ENCODE measurements around the gene SRPK1.

Gene SRPK1

DNA sequence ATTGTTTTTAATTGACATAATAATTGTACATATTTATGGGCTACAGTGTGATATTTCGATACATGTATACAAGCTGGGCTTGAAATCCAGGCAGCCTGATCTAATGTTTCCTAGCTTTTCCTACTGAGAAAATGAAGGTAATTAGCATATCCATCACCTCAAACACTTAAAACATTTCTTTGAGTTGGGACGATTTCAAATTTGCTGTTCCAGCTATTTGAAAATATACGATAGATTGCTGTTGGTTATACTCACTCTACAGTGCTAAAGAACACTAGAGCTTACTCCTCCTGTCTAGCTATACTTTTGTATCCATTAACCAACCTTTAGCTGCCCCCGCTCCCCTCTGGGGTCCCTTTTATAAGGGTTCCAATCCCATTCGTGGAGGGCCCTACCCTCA, 111.1 kb downstream of the SRPK1 start:
- no peak for DNase-seq

DNA sequence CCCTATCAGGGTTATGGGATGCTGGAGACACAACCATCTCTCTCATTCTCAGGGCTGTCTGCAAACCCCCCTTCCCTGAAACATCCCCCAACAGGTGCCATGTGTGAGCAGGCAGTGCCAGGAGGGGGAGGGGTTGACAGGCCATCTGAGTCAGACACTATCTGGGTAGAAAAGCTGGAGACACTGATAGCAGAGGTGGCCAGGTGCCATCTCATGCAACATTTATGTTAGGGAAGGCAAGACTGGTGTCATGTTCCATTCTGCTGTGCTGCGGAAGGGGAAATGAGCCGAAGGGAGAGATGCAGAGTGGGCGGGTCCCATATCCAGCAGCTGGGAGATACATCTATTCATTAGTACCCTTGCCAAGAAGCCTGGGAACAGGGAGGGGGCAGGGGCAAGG, 112.2 kb downstream of the SRPK1 start:
- DNase-seq = peak; percentile 67 to 89

DNA sequence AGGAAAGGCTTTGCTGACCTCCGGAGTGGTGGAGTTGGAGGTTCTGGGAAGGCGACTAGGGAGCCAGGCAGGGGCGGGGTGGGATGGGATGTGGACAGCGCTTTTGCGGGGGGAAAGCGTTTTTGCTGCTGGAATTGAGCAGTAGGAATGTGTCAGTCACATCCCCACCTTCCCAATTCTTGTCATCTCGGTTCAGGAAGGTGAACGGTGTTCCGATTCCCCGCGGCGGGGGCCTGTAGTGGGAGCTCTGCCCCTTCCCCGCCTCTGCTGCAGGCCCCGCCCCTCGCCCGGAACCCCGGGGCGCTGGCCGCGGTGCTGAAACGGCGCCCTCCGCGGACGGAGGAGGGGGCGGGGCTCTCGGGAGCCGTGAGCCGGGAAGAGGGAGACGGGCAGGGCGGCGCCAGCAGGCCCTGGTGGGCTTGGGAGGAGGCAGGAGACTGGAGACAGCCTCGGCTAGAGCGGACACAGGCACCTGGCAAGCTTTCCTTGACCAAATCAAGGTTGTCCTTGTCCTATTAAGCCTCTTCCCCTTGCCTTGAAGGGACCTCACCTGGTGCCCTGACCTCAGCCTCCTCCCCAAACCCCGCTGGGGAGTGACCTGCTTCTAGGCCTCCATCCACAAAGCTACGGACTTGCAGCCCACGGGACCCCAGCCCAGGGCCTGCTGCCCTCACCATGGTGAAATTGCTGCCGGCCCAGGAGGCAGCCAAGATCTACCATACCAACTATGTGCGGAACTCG, 115.7 kb downstream of the SRPK1 start, which contains the start of gene LHFPL5:
TSS of gene LHFPL5 (plus strand) at position 357 of the 741 bp plus-strand sequence. CDS start at position 676, 319 bp downstream.
- peak; percentile 14 to 22 for DNase-seq

DNA sequence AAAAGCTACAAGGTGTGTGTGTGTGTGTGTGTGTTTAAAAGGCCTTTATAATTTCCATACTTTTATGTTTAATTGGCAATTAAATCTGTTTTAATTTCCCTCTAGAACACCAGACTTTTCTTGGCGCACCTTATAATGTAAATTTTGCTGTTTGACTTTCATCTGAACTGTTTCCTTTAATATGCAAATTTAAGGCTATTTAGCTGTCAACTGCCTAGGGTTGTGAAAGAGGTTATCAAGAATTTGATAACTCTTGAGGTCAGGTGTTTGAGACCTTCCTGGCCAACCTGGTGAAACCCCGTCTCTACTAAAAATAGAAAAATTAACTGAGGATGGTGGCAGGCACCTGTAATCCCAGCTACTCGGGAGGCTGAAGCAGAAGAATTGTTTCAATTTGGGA, 119.8 kb downstream of the SRPK1 start:
- DNase-seq = no peak

DNA sequence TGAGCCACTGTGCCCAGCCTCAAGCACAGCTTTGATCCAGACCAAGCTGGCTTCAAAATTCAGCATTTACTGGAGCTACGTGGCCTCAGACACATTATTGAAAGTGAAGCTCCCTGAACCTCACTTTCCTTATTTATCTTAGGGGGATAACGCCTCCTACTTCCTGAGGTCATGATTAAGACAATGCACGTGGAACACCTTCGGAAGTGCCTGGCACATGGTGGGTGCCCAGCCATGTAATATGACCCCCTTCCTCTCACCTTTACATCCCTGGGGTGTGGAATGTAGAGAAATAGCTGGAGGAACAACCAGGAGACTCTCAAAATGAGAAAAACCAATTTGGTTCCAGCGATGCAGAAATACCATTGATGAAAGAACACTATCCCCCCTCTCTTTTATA, 122.2 kb downstream of the SRPK1 start:
- no peak for DNase-seq

DNA sequence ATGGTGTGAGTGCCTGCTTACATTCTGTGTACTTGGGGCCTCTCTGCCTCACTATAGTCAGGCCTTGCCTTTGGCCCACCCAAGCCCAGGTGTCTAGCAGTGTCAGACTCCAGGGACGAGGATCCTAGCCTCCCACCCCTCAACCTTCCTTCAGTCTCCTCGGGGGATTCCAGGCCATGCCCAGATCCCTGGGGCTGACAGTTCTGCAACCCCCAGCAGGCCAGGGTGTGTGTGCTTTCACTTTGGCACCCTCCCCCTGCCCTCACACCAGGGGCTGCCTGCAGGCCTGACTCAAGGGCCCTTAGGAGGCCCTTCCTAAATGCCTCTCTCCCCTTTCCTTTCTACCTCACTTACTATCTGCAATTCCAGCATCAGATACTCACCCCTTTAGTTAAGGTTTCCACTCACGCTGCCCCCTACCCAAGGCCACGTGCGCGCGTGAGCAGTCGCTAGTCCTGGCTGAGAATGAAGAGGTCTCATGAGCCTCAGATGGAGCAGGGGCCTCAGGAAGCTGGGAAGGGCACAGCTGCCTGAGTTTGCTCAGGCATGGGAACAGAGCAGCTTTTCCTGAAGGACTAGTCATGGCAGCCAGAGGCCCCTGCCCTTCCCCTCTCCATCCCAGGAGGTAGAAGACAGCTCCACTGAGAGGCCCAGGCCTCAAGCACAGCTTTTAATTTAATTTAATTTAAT, 122.9 kb downstream of the SRPK1 start:
- DNase-seq = no peak

DNA sequence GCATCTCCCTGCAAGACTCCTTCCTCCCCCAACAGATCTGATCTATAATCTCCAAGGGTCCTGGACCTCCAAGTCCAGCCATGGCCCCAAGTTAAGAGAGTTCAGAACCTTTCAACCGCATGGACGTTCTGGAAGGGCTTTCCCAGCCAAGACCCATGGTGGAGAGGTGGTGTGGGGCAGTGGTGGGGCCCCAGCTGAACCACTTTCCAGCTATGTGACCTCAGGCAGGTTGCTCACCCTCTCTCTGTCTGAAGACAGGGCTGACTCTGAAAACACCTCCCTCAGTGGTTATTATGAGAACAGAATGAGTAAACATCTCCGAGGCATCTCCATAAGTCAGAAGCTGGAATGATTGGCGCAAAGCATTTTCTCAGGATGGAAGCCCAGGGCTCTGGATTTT, 124.7 kb downstream of the SRPK1 start:
- no peak for DNase-seq

DNA sequence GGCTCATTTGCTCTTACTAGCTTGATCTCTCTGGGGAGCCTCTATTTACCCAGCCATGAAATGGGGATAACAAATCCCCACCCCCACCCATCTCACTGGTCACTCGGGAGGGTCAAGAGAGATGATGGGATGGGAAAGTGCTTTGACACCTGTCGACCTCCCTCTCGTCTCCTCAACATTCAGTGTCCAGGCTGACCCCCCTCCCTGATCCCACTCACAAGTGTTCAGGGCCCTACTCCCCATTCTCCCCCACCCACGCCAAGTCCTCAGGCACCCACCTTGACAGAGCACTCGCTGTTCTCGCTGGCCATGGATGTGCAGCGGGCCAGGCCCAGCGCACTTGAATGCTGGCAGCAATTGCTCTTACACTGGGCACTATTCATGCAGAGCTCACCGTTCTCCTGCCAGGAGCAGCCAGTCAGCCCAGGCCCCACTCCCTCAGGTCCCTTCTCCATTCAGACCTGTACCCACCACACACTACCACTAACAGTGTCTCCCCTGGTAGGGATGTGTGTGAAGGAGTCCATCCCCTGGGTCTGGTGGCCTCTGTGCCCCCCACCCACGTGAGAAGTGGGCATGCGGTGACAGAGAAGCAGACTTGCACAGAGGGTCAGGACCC, 125.3 kb downstream of the SRPK1 start:
- no peak for DNase-seq

DNA sequence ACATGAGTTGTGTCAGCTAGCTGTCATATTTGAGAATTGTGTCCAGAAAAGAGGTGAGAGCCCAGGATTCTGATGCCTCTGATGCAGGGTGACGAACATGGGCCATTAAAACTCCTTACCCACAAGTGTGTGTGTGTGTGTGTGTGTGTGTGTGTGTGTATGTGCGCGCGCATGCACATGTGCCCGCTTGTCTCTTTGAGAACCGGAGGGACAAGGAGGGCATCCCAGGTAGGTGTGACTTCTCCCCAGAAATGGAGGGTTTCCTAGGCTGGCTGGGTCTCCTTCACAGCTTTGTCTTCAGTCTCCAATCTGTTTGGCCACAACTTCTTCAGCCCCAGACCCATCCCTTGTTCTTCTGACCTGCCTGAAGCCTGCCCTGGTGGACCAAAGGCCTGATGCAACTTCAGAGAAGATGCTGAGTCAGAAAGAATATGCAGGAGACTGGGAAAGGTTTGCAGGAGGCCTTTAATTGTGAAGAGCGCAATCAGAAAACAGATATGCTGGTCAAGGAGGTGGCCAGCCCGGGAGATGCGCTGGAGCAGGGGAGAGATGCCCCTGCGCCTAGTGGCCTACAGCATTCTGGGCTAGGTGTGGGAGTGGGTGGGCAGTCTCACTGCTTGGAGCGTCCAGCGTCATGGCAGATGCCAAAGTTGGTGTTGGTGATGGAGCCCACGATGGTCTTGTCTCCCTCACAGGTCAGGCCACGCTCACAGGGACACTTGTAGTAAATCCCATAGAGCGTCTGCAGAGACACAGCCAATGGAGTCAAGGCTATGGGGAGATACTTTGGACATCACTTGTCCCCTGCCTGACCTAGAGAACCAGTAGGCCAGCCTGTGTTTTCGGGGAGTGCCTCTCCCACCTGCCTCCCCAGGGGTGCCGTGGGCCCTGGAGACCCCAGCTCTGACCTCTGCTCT, 126.1 kb downstream of the SRPK1 start:
- no peak for DNase-seq

DNA sequence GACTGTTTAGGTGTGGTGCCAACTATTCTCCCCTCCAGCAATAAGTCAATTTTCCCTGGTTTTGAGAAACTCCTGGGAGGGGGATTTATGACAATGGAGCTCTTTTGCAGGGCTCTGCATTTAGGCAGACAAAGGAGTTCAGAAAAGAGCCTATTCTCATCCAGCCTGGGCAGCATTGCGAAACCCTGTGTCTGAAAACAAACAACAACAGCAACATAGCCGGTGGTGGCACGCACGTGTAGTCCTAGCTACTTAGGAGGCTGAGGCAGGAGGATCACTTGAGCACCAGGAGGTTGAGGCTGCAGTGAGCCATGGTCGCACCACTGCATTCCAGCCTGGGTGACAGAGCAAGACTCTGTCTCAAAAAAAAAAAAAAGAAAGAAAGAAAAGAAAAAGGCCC, 130.2 kb downstream of the SRPK1 start:
- DNase-seq = no peak

DNA sequence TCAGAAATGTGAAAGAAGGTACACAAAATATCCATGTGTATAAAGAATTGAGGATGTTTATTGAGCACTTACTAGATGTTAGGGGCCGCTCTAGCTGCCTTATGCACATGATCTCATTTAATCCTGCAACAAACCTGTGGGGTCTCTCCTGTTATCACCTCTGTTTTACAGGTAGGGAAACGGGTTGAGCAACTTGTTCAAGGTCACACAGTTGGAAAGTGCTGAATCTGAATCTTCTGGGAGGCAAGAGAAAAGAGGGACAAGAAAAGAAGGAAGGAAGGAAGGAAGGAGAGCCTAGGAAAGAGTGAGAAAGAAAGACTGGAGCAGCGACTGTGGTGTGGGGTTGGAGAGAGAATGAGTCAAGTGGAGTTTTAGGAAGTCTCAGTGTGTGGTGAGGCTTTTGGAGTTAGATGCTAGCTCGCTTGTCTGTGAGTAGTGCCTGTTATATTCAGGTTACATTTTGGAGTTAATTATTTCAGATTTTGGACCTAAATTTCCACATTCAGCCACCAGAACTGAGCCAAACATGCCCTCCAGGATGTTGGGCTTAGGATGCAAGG, 132.4 kb downstream of the SRPK1 start:
- DNase-seq = no peak

DNA sequence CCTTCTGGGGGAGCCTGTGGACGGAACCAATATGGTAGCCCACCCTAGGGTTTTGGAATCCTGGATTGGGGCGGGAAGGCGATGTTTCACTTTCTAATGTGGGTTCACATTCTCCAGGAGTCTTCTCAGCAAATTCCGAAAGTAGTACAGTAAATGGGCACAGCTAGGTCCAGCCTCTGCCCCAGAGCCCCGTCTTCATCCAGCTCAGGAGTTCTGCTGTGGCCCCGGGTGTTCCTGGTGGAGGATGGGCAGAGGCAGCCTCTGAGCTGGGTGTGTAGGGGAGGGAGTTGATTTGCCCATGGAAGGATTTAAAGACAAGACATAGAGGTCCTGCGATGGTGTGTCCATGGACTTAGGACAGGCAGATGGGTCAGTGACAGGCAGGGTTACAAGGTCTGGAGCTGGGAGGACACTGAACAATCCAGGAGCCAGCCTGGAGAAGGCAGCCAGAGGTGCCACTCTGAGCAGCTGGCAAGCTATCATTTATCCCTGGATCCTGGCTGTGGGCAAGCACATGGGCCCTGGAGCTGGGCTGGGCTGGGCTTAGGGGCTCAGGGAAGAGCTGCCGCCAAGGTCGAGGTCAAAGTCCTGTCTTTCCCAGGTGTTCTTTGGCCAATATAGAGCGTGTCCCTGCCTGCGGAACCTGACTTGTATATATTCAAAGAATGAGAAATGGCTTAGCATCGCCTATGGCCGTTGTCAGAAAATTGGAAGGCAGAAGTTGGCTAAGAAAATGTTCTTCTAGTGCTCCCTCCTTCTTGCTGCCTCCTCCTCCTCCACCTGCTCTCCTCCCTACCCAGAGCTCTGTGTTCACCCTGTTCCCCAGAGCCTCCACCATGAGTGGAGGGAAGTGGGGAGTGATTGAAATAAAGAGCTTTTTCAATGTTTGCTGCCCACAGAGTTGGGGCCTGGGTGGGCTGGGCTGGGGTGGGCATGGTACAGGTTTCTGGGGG, 133.4 kb downstream of the SRPK1 start:
- no peak for DNase-seq

DNA sequence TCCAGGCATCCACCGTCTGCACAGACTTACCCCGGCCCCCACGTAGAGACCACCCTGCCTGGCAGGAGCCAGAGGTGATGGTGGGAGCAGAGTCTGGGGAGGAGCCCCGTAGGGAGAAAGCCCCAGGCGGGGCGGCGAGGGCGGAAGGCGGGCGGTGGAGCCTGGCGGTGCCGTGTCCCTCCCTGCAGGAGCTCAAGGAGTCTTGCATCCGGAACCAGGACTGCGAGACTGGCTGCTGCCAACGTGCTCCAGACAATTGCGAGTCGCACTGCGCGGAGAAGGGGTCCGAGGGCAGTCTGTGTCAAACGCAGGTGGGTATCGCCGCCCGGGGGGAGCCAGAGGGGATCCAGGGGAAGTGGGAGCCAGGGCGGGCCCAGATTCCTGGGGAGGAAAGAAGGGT, 134.1 kb downstream of the SRPK1 start:
- no peak for DNase-seq

DNA sequence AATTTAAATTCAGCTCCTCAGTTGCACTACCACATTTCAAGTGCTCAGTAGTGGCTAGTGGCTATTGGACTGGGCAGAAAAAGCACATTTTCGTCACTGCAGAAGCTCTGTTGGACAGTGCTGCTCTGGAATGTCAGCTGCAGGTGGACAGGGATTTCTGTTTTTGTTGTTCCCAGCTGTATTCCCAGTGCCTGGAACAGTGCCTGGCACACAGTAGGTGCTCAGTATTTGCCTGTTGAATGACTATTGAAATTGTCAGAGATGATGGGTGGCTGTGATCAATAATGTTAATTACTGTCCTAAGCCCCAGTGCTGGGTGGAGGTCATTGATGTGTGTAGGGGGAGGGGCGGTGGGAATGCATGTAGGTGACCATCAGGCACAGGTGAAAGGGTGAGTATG, 134.6 kb downstream of the SRPK1 start:
- DNase-seq = no peak

DNA sequence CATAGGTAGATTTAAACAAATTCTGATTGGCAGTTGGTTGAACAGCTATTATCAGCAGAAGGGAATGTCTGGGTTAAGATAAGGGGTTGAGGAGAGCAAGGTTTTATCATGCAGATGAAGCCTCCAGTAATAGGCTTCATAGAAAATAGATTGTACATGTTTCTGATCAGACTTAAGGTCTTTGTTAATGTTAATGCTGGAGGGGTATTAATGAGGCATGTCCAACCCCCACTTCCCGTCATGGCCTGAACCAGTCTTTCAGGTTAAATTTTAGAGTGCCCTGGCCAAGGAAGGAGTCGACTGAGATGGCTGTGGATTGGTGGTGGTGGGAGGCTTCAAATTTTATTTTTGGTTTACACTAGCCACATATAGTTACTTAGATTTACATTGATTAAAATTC, 136.7 kb downstream of the SRPK1 start:
- no peak for DNase-seq

All from NCI-H187 (cell line).